ENCODE measurements around the gene SCAF1.

Gene SCAF1

DNA sequence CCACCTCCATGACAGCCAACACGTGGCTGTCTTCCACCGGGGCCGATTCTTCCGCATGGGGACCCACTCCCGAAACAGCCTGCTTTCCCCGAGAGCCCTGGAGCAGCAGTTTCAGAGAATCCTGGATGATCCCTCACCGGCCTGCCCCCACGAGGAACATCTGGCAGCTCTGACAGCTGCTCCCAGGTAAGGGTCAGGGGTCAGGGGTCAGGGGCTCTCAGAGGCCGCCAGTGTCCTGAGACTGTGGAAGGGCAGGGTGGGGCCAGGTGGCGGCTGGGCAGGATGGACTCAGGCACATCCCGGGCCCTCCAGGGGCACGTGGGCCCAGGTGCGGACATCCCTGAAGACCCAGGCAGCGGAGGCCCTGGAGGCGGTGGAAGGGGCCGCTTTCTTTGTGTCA is 63.9 kb downstream of the SCAF1 start:
- TF ChIP-seq, protein P1, sequence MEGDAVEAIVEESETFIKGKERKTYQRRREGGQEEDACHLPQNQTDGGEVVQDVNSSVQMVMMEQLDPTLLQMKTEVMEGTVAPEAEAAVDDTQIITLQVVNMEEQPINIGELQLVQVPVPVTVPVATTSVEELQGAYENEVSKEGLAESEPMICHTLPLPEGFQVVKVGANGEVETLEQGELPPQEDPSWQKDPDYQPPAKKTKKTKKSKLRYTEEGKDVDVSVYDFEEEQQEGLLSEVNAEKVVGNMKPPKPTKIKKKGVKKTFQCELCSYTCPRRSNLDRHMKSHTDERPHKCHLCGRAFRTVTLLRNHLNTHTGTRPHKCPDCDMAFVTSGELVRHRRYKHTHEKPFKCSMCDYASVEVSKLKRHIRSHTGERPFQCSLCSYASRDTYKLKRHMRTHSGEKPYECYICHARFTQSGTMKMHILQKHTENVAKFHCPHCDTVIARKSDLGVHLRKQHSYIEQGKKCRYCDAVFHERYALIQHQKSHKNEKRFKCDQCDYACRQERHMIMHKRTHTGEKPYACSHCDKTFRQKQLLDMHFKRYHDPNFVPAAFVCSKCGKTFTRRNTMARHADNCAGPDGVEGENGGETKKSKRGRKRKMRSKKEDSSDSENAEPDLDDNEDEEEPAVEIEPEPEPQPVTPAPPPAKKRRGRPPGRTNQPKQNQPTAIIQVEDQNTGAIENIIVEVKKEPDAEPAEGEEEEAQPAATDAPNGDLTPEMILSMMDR (conservative IDR thresholded peaks at IDR 0.05; ENCODE audit: low read depth, low read length) = no peak
- Histone ChIP-seq H3K9ac (no peak overlapping the region), H3K4me2 (no peak overlapping the region), H3K4me3 (IDR thresholded peaks at IDR 0.05; ENCODE audit: insufficient read depth, low read depth, low read length) (no peak overlapping the region), H3K36me3 (ENCODE audit: insufficient read depth) (no peaks in the 10 kb centered on the region), H2AFZ (ENCODE audit: low read depth) (no peak overlapping the region), H3K4me1 (ENCODE audit: low read depth, poor library complexity, severe bottlenecking) (peaks cover 7% of the 10 kb centered on the region), H3K27ac (no peak overlapping the region), H3K79me2 (ENCODE audit: insufficient read depth, low read depth) (no peaks in the 10 kb centered on the region), H3K27me3 (ENCODE audit: insufficient read depth, low read depth) (peaks cover 35% of the 10 kb centered on the region; the same call in 1 of the 2 replicates), H4K20me1 (ENCODE audit: insufficient read depth) (no peaks in the 10 kb centered on the region)

All from KMS-11 (cell line).